Activated naive CD8-positive, alpha-beta T cell treated with anti-CD3 and anti-CD28 coated beads, Interleukin-2, amount 10 ng/mL, durations not matched to agents 7 days and 5 days (primary cell): ENCODE measurements around the gene SLC9C2. TPM values are rescaled to one million over a fixed set of nuclear protein-coding genes. Genes with fewer than 3 reads are reported as not detected.
"Not testable (repeated sequence)": the region's sequence is repeated elsewhere in the genome, so short reads cannot be mapped to it uniquely, and the experiment has no call there.

ENCODE experiments used
- ATAC-seq: fragments of 150-1000 bp; cut with Tn5 transposase; one replicate; pipeline ENCODE4 v1.10.0; 2021; ENCODE audit warnings: low read depth, moderate library complexity
- POLR2A ChIA-PET: fragments of 350-600 bp; sonication (Branson Sonifier 250); formaldehyde crosslinking; loops from one replicate; lab custom pipeline; 2021; ENCODE audit warnings: antibody characterized with exemption; lab: Charles Lee
- DNase-seq: peaks from one replicate; pipeline ENCODE4 v3.0.0; 2021
- H3K27ac Mint-ChIP-seq: one replicate; pipeline ENCODE4 v1.8.0; 2022; ENCODE audit warnings: mild to moderate bottlenecking, mixed read lengths
- H3K27me3 Mint-ChIP-seq: one replicate; pipeline ENCODE4 v1.8.0; 2022; ENCODE audit warnings: mild to moderate bottlenecking, moderate library complexity, mixed read lengths
- H3K36me3 Mint-ChIP-seq: one replicate; pipeline ENCODE4 v1.8.0; 2021; ENCODE audit warnings: mild to moderate bottlenecking, mixed read lengths
- H3K4me1 Mint-ChIP-seq: one replicate; pipeline ENCODE4 v1.8.0; 2021; ENCODE audit warnings: mixed read lengths
- H3K4me3 Mint-ChIP-seq: one replicate; pipeline ENCODE4 v1.8.0; 2022; ENCODE audit warnings: mild to moderate bottlenecking, moderate library complexity, mixed read lengths
- H3K9me3 Mint-ChIP-seq: one replicate; pipeline ENCODE4 v1.8.0; 2021; ENCODE audit warnings: mixed read lengths
- total RNA-seq, 2 experiments: library from RNA; stranded (reverse); gene quantifications; one replicate each; pipeline ENCODE4 v1.2.3, GENCODE V29; 2021

Gene SLC9C2
- total RNA-seq, 2 experiments from 2014 or later = not detected

- POLR2A ChIA-PET = no interaction called here
- peaks cover 4% of the 10 kb centered on the region for H3K27me3 Mint-ChIP-seq
- H3K9me3 Mint-ChIP-seq = peaks cover 4% of the 10 kb centered on the region
- no peak overlapping the region for H3K27ac Mint-ChIP-seq
- ATAC-seq (no peak), DNase-seq (no peak)
- H3K4me1 Mint-ChIP-seq = no peaks in the 10 kb centered on the region
- no peak overlapping the region for H3K4me3 Mint-ChIP-seq
- no peaks in the 10 kb centered on the region for H3K36me3 Mint-ChIP-seq
Measured at GRCh38 chr1:173504268-173504667, 98.6 kb downstream of the SLC9C2 start.

- H3K9me3 Mint-ChIP-seq = peaks cover 4% of the 10 kb centered on the region
- DNase-seq = no peak
- ATAC-seq = no peak
- no peak overlapping the region for H3K27ac Mint-ChIP-seq
- H3K36me3 Mint-ChIP-seq = no peaks in the 10 kb centered on the region
- peaks cover 4% of the 10 kb centered on the region for H3K27me3 Mint-ChIP-seq
- H3K4me3 Mint-ChIP-seq = no peak overlapping the region
- POLR2A ChIA-PET = no interaction called here
- no peaks in the 10 kb centered on the region for H3K4me1 Mint-ChIP-seq
Measured at GRCh38 chr1:173503391-173503790, 99.5 kb downstream of the SLC9C2 start.

- Mint-ChIP-seq H3K36me3 (no peaks in the 10 kb centered on the region), H3K4me3 (no peak overlapping the region), H3K27me3 (peaks cover 4% of the 10 kb centered on the region), H3K4me1 (no peaks in the 10 kb centered on the region), H3K9me3 (peaks cover 4% of the 10 kb centered on the region), H3K27ac (no peak overlapping the region)
- ATAC-seq = no peak
- no peak for DNase-seq
- POLR2A ChIA-PET = no interaction called here
Measured at GRCh38 chr1:173502104-173502503, 100.8 kb downstream of the SLC9C2 start.

GRCh38 chr1:173499729-173500128 is 103.1 kb downstream of the SLC9C2 start:
- Mint-ChIP-seq H3K4me3 (no peak overlapping the region), H3K36me3 (peaks cover 3% of the 10 kb centered on the region), H3K27ac (no peak overlapping the region), H3K27me3 (no peaks in the 10 kb centered on the region), H3K4me1 (no peaks in the 10 kb centered on the region), H3K9me3 (peaks cover 4% of the 10 kb centered on the region)
- DNase-seq (no peak), ATAC-seq (no peak)
- POLR2A ChIA-PET = no interaction called here

GRCh38 chr1:173496757-173497320 is 106.0 kb downstream of the SLC9C2 start:
- POLR2A ChIA-PET = no interaction called here
- Mint-ChIP-seq H3K4me1 (no peaks in the 10 kb centered on the region), H3K27me3 (no peaks in the 10 kb centered on the region), H3K27ac (no peak overlapping the region), H3K36me3 (peaks cover 3% of the 10 kb centered on the region), H3K9me3 (peaks cover 8% of the 10 kb centered on the region), H3K4me3 (no peak overlapping the region)
- ATAC-seq (no peak), DNase-seq (no peak)

GRCh38 chr1:173495609-173496267 is 107.1 kb downstream of the SLC9C2 start:
- H3K27ac Mint-ChIP-seq = no peak overlapping the region
- DNase-seq = no peak
- POLR2A ChIA-PET = no interaction called here
- no peak for ATAC-seq
- peaks cover 5% of the 10 kb centered on the region for H3K4me1 Mint-ChIP-seq
- peaks cover 6% of the 10 kb centered on the region for H3K9me3 Mint-ChIP-seq
- H3K27me3 Mint-ChIP-seq = no peaks in the 10 kb centered on the region
- H3K36me3 Mint-ChIP-seq = peaks cover 3% of the 10 kb centered on the region
- no peak overlapping the region for H3K4me3 Mint-ChIP-seq

- H3K4me3 Mint-ChIP-seq, ATAC-seq, H3K27ac Mint-ChIP-seq, H3K27me3 Mint-ChIP-seq, POLR2A ChIA-PET, H3K9me3 Mint-ChIP-seq, DNase-seq, H3K4me1 Mint-ChIP-seq: not testable (repeated sequence)
- peaks cover 15% of the 10 kb centered on the region for H3K36me3 Mint-ChIP-seq
Measured at GRCh38 chr1:173493125-173493524, 109.7 kb downstream of the SLC9C2 start.

- peaks cover 28% of the 10 kb centered on the region for H3K36me3 Mint-ChIP-seq
- ATAC-seq = no peak
- no peaks in the 10 kb centered on the region for H3K27me3 Mint-ChIP-seq
- no peak overlapping the region for H3K27ac Mint-ChIP-seq
- POLR2A ChIA-PET = no interaction called here
- no peak overlapping the region for H3K4me3 Mint-ChIP-seq
- H3K4me1 Mint-ChIP-seq = peaks cover 5% of the 10 kb centered on the region
- no peak for DNase-seq
- peaks cover 4% of the 10 kb centered on the region for H3K9me3 Mint-ChIP-seq
Measured at GRCh38 chr1:173491508-173491907, 111.4 kb downstream of the SLC9C2 start.

GRCh38 chr1:173489929-173490328 is 112.9 kb downstream of the SLC9C2 start:
- H3K36me3 Mint-ChIP-seq = peaks cover 34% of the 10 kb centered on the region
- H3K27ac Mint-ChIP-seq = no peak overlapping the region
- DNase-seq (no peak), ATAC-seq (no peak)
- POLR2A ChIA-PET = no interaction called here
- H3K4me3 Mint-ChIP-seq = no peak overlapping the region
- peaks cover 5% of the 10 kb centered on the region for H3K4me1 Mint-ChIP-seq
- H3K27me3 Mint-ChIP-seq = no peaks in the 10 kb centered on the region
- peaks cover 4% of the 10 kb centered on the region for H3K9me3 Mint-ChIP-seq

- H3K27ac Mint-ChIP-seq = no peak overlapping the region
- DNase-seq (no peak), ATAC-seq (no peak)
- no peak overlapping the region for H3K4me3 Mint-ChIP-seq
- peaks cover 5% of the 10 kb centered on the region for H3K4me1 Mint-ChIP-seq
- POLR2A ChIA-PET = no interaction called here
- peaks cover 39% of the 10 kb centered on the region for H3K36me3 Mint-ChIP-seq
- no peaks in the 10 kb centered on the region for H3K27me3 Mint-ChIP-seq
- H3K9me3 Mint-ChIP-seq = peaks cover 4% of the 10 kb centered on the region
Measured at GRCh38 chr1:173489149-173489600, 113.7 kb downstream of the SLC9C2 start.

- no peak for ATAC-seq
- Mint-ChIP-seq H3K4me1 (peaks cover 5% of the 10 kb centered on the region), H3K36me3 (peaks cover 43% of the 10 kb centered on the region), H3K9me3 (no peaks in the 10 kb centered on the region), H3K27me3 (no peaks in the 10 kb centered on the region), H3K27ac (no peak overlapping the region), H3K4me3 (no peak overlapping the region)
- no peak for DNase-seq
- POLR2A ChIA-PET = interaction anchor here (0.6 to 1.7 kb wide), 2 partner anchors 10 to 225 kb away, joined by 4 to 5 read pairs; no protein-coding TSS in a partner anchor
Measured at GRCh38 chr1:173488001-173488400, 114.9 kb downstream of the SLC9C2 start.

GRCh38 chr1:173485401-173485800 is 117.5 kb downstream of the SLC9C2 start:
- ATAC-seq = no peak
- Mint-ChIP-seq H3K4me3 (no peak overlapping the region), H3K27ac (no peak overlapping the region), H3K4me1 (peaks cover 7% of the 10 kb centered on the region), H3K9me3 (no peaks in the 10 kb centered on the region), H3K27me3 (no peaks in the 10 kb centered on the region), H3K36me3 (peaks cover 60% of the 10 kb centered on the region)
- no peak for DNase-seq
- POLR2A ChIA-PET = no interaction called here

GRCh38 chr1:173484276-173484675 is 118.6 kb downstream of the SLC9C2 start:
- Mint-ChIP-seq H3K4me1 (peaks cover 16% of the 10 kb centered on the region), H3K9me3 (no peaks in the 10 kb centered on the region), H3K27me3 (no peaks in the 10 kb centered on the region), H3K4me3 (no peak overlapping the region), H3K36me3 (peaks cover 64% of the 10 kb centered on the region), H3K27ac (no peak overlapping the region)
- POLR2A ChIA-PET = no interaction called here
- ATAC-seq = no peak
- no peak for DNase-seq

- no peak for DNase-seq
- H3K27me3 Mint-ChIP-seq = no peaks in the 10 kb centered on the region
- peaks cover 56% of the 10 kb centered on the region for H3K36me3 Mint-ChIP-seq
- POLR2A ChIA-PET = no interaction called here
- no peak overlapping the region for H3K4me3 Mint-ChIP-seq
- H3K9me3 Mint-ChIP-seq = no peaks in the 10 kb centered on the region
- H3K27ac Mint-ChIP-seq = no peak overlapping the region
- peaks cover 29% of the 10 kb centered on the region for H3K4me1 Mint-ChIP-seq
- no peak for ATAC-seq
Measured at GRCh38 chr1:173482683-173483082, 120.2 kb downstream of the SLC9C2 start.
